HepG2 (cell line): ENCODE measurements around the gene NRL. TPM values are rescaled to one million over a fixed set of nuclear protein-coding genes. Genes with fewer than 3 reads are reported as not detected.

Source experiments
- CREB1 ChIP-seq, 2 experiments: fragments of 450-650 bp in 1 of 2; IDR thresholded peaks; 2 replicates each; pipeline ENCODE4 v1.6.1; 2016 to 2017; ENCODE audit warnings: control low read depth in 1 of 2, mild to moderate bottlenecking in 1 of 2, missing compliant biosample characterization in 1 of 2, missing genetic modification characterization in 1 of 2
- ELF3 ChIP-seq: IDR thresholded peaks from 2 replicates; pipeline ENCODE4 v1.6.1; 2016; ENCODE audit warnings: missing genetic modification reagents, missing compliant biosample characterization
- ELF4 ChIP-seq: sonication (generic); formaldehyde crosslinking; IDR thresholded peaks from 2 replicates; pipeline ENCODE4 v1.5.0; 2020; ENCODE audit warnings: missing genetic modification reagents, mild to moderate bottlenecking, moderate library complexity, borderline replicate concordance
- GFI1 ChIP-seq: sonication (generic); formaldehyde crosslinking; IDR thresholded peaks from 2 replicates; pipeline ENCODE4 v1.5.0; 2020; ENCODE audit warnings: missing genetic modification reagents, mild to moderate bottlenecking, borderline replicate concordance
- GPN1 ChIP-seq: sonication (generic); formaldehyde crosslinking; IDR thresholded peaks from 2 replicates; pipeline ENCODE4 v1.5.1; 2020; ENCODE audit warnings: missing genetic modification reagents, borderline replicate concordance
- HNF1B ChIP-seq: sonication (generic); formaldehyde crosslinking; IDR thresholded peaks from 2 replicates; pipeline ENCODE4 v1.5.1; 2020; ENCODE audit warnings: mild to moderate bottlenecking, moderate library complexity, missing genetic modification reagents
- IRF2 ChIP-seq: IDR thresholded peaks from 2 replicates; pipeline ENCODE4 v1.6.1; 2018; ENCODE audit warnings: missing genetic modification reagents, missing compliant biosample characterization
- MXD1 ChIP-seq: sonication (generic); formaldehyde crosslinking; IDR thresholded peaks from 2 replicates; pipeline ENCODE4 v1.4.0; 2020; ENCODE audit warnings: mild to moderate bottlenecking, missing genetic modification reagents
- NAIF1 ChIP-seq: sonication (generic); formaldehyde crosslinking; IDR thresholded peaks from 2 replicates; pipeline ENCODE4 v1.5.0; 2020; ENCODE audit warnings: mild to moderate bottlenecking, missing genetic modification reagents, borderline replicate concordance
- NFRKB ChIP-seq: fragments of 450-650 bp; IDR thresholded peaks from 2 replicates; pipeline ENCODE4 v1.6.1; 2017
- PHF21A ChIP-seq: sonication (generic); formaldehyde crosslinking; IDR thresholded peaks from 2 replicates; pipeline ENCODE4 v1.5.0; 2020; ENCODE audit warnings: mild to moderate bottlenecking, missing genetic modification reagents
- RBM39 ChIP-seq: fragments of 200-400 bp; formaldehyde crosslinking; IDR thresholded peaks from one replicate; pipeline ENCODE4 v1.6.1; 2018; ENCODE audit warnings: antibody characterized with exemption, mild to moderate bottlenecking, low read depth, low read length; ENCODE audit not compliant: poor library complexity, severe bottlenecking
- SALL2 ChIP-seq: sonication (generic); formaldehyde crosslinking; IDR thresholded peaks from 2 replicates; pipeline ENCODE4 v1.8.1; 2023; ENCODE audit warnings: mild to moderate bottlenecking, missing genetic modification reagents, inconsistent platforms
- TCF7L2 ChIP-seq: IDR thresholded peaks from 2 replicates; pipeline ENCODE4 v1.6.1; 2011; ENCODE audit warnings: mild to moderate bottlenecking, low read depth, low read length, moderate library complexity
- TFE3 ChIP-seq: IDR thresholded peaks from 2 replicates; pipeline ENCODE4 v1.6.1; 2016
- TMF1 ChIP-seq: sonication (generic); formaldehyde crosslinking; IDR thresholded peaks from 2 replicates; pipeline ENCODE4 v1.8.1; 2022; ENCODE audit warnings: low read depth, missing genetic modification reagents
- TSC22D2 ChIP-seq: sonication (generic); formaldehyde crosslinking; IDR thresholded peaks from 2 replicates; pipeline ENCODE4 v1.5.1; 2020; ENCODE audit warnings: missing genetic modification reagents, mild to moderate bottlenecking, borderline replicate concordance
- YEATS2 ChIP-seq: sonication (generic); formaldehyde crosslinking; IDR thresholded peaks from 2 replicates; pipeline ENCODE4 v1.4.0; 2020; ENCODE audit warnings: missing genetic modification reagents, borderline replicate concordance
- ZNF326 ChIP-seq: sonication (generic); formaldehyde crosslinking; IDR thresholded peaks from 2 replicates; pipeline ENCODE4 v1.4.0; 2020; ENCODE audit warnings: missing genetic modification reagents, borderline replicate concordance
- ZNF354B ChIP-seq: sonication (generic); formaldehyde crosslinking; IDR thresholded peaks from 2 replicates; pipeline ENCODE4 v1.8.0; 2022; ENCODE audit warnings: mild to moderate bottlenecking, missing genetic modification reagents
- ZNF382 ChIP-seq: sonication (generic); formaldehyde crosslinking; IDR thresholded peaks from 2 replicates; pipeline ENCODE4 v1.5.0; 2020; ENCODE audit warnings: missing genetic modification reagents, mild to moderate bottlenecking, borderline replicate concordance
- ZNF446 ChIP-seq: sonication (generic); formaldehyde crosslinking; IDR thresholded peaks from 2 replicates; pipeline ENCODE4 v1.5.0; 2020; ENCODE audit warnings: mild to moderate bottlenecking, missing genetic modification reagents
- ZNF468 ChIP-seq: sonication (generic); formaldehyde crosslinking; IDR thresholded peaks from 2 replicates; pipeline ENCODE4 v1.8.0; 2022; ENCODE audit warnings: mild to moderate bottlenecking, moderate library complexity, missing genetic modification reagents
- ZNF543 ChIP-seq: sonication (generic); formaldehyde crosslinking; IDR thresholded peaks from 2 replicates; pipeline ENCODE4 v1.4.0; 2020; ENCODE audit warnings: mild to moderate bottlenecking, missing genetic modification reagents
- ZNF768 ChIP-seq: sonication (generic); formaldehyde crosslinking; IDR thresholded peaks from 2 replicates; pipeline ENCODE4 v1.4.0; 2020; ENCODE audit warnings: missing genetic modification reagents
- ZNF784 ChIP-seq: sonication (generic); formaldehyde crosslinking; IDR thresholded peaks from 2 replicates; pipeline ENCODE4 v1.5.1; 2020; ENCODE audit warnings: missing genetic modification reagents, mild to moderate bottlenecking, borderline replicate concordance
- polyA plus RNA-seq, 8 experiments: library from polyadenylated mRNA; depleted of rRNA in 3 of 8; stranded (reverse) in 7 of 8; unstranded in 1 of 8; fragments of >200 nt; fragmentation: Illumina TruSeq in 4 of 8; extraction: Trizol in 4 of 8; gene quantifications; 2 replicates each; pipeline versions ENCODE4 v1.2.1 to v1.2.3, GENCODE V29; 2011 to 2016; ENCODE audit warnings: low read depth in 4 of 8, missing spikeins in 1 of 8, mixed read lengths in 1 of 8; ENCODE audit not compliant: insufficient read depth in 1 of 8
- total RNA-seq, 5 experiments: library from RNA; depleted of rRNA; stranded (reverse); fragments of >200 nt; fragmentation: Illumina TruSeq; extraction: Trizol; gene quantifications; 2 replicates each; pipeline ENCODE4 v1.2.3, GENCODE V29; 2016; ENCODE audit warnings: low read depth in 1 of 5

NRL gene
- total and polyA plus RNA-seq, 2 of the 13 experiments (the other 11 are each of a cell fraction or from before 2014, with no cell fraction given): 2.5 to 4.7 TPM

GRCh38 chr14:24135834-24136683 lies 21.3 kb upstream of the NRL start, which contains the start of gene PSME1 (continued):
- TF ChIP-seq TFE3 (CRISPR knock-in tag) (no peak; the same call in 1 of the 2 replicates), HNF1B (CRISPR knock-in tag) (no peak), NAIF1 (CRISPR knock-in tag) (no peak), NFRKB (no peak), ZNF768 (CRISPR knock-in tag) (peak; percentile 83; the same call in 1 of the 2 replicates), ZNF784 (CRISPR knock-in tag) (no peak), TSC22D2 (CRISPR knock-in tag) (peak; percentile 79), YEATS2 (CRISPR knock-in tag) (peak; percentile 71), ZNF468 (CRISPR knock-in tag) (no peak), GFI1 (CRISPR knock-in tag) (no peak), ZNF354B (no peak; the same call in 1 of the 2 replicates), ZNF382 (CRISPR knock-in tag) (no peak), TCF7L2 (no peak), RBM39 (peak; percentile 73), ZNF543 (CRISPR knock-in tag) (peak; percentile 82; the same call in 1 of the 2 replicates), PHF21A (CRISPR knock-in tag) (no peak), CREB1 (IDR thresholded peaks at IDR 0.05) (no peak), CREB1 (CRISPR knock-in tag; IDR thresholded peaks at IDR 0.05) (no peak), TMF1 (CRISPR knock-in tag) (no peak), GPN1 (CRISPR knock-in tag) (0 out of 2 replicates have a peak, but pooled peaks have one; percentile 80), SALL2 (CRISPR knock-in tag) (peak; percentile 77; the same call in 1 of the 2 replicates), MXD1 (peak; percentile 81), ELF3 (CRISPR knock-in tag) (peak; percentile 83), ELF4 (peak; percentile 57; the same call in 1 of the 2 replicates), ZNF446 (no peak), IRF2 (peak; percentile 100), ZNF326 (no peak; the same call in 1 of the 2 replicates)
